Spleen (tissue), 7 donors: ENCODE measurements around the gene KAT5.

Source experiments
- POLR2A ChIP-seq, 3 donors: fragments of 450-650 bp; IDR thresholded peaks; one replicate each; pipeline ENCODE4 v1.5.1; 2017; ENCODE audit warnings: antibody characterized with exemption in 3 of 3, mild to moderate bottlenecking in 1 of 3
- POLR2AphosphoS5 ChIP-seq, 3 donors: sonication (generic); formaldehyde crosslinking; IDR thresholded peaks; one replicate each; pipeline ENCODE4 v1.5.1; 2017; ENCODE audit warnings: antibody characterized with exemption in 3 of 3
- TF ChIP-seq, protein P1 (sequence below), 11 experiments: fragments of 200-600 bp in 7 of 11; fragments of 450-650 bp in 4 of 11; sonication (generic) in 4 of 11; IDR thresholded peaks in 8 of 11; conservative IDR thresholded peaks in 3 of 11; 1 replicate in 7 of 11; 2 replicates in 4 of 11; pipeline versions ENCODE4 v1.4.0 to v1.8.0; 2016 to 2021; ENCODE audit warnings: antibody characterized with exemption in 11 of 11, inconsistent platforms in 4 of 11, mild to moderate bottlenecking in 1 of 11
- donor health status: DM: no; HTN: no; CAD: no; lungs with moderate emphysema.
- donor health status: DM: no; HTN: no; CAD: no.
- donor health status: DM: no; HTN: no; CAD: no.

DNA sequence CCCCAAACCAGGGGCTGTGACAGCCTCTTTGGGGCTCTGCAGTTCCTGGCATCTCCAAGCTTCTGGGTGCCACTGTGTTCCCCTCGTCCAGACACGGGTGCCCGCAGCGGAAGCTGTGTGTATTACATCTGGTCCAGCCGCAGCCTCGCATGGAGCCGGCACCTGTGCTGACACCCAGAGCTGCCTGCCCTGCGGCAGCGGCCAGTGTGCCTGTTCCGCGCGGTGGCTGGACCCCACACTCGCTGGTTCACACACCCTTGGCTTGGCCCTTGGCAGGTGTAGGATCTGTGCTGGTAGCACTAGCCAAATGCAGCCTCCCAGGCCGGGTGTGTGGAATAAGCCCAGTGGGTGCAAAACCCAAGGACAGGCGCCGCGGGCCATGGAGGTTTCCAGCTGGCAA is 33.0 kb downstream of the KAT5 start:
- TF ChIP-seq, protein P1, sequence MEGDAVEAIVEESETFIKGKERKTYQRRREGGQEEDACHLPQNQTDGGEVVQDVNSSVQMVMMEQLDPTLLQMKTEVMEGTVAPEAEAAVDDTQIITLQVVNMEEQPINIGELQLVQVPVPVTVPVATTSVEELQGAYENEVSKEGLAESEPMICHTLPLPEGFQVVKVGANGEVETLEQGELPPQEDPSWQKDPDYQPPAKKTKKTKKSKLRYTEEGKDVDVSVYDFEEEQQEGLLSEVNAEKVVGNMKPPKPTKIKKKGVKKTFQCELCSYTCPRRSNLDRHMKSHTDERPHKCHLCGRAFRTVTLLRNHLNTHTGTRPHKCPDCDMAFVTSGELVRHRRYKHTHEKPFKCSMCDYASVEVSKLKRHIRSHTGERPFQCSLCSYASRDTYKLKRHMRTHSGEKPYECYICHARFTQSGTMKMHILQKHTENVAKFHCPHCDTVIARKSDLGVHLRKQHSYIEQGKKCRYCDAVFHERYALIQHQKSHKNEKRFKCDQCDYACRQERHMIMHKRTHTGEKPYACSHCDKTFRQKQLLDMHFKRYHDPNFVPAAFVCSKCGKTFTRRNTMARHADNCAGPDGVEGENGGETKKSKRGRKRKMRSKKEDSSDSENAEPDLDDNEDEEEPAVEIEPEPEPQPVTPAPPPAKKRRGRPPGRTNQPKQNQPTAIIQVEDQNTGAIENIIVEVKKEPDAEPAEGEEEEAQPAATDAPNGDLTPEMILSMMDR (IDR thresholded peaks at IDR 0.05 in 8 of 11, conservative IDR thresholded peaks at IDR 0.05 in 3 of 11) = no peak
- TF ChIP-seq POLR2A (IDR thresholded peaks at IDR 0.05) = no peak
- no peak for TF ChIP-seq POLR2AphosphoS5 (IDR thresholded peaks at IDR 0.05)
